A549 (cell line): Measurements from ENCODE around the gene MRPL36. TPM values are rescaled to one million over a fixed set of nuclear protein-coding genes. Genes with fewer than 3 reads are reported as not detected.
A peak's percentile ranks its signal among the peaks of the same experiment; 100 is the strongest.

Experiments
- ATAC-seq, 2 experiments: fragments of 200-7000 bp in 1 of 2; fragments of >200 bp in 1 of 2; cut with Nextera tagmentation in 1 of 2; cut with Tn5 transposase in 1 of 2; 3 replicates each; pipeline versions ENCODE4 v1.8.0 to v1.9.1; 2018 to 2020; ENCODE audit warnings: mild to moderate bottlenecking in 1 of 2, moderate library complexity in 1 of 2
- CTCF ChIA-PET: fragments of 300-600 bp; sonication (Branson Sonifier 250); formaldehyde crosslinking; extraction: SDS; loops from one replicate; lab custom pipeline; 2021; ENCODE audit warnings: antibody characterized with exemption, inconsistent platforms; lab: Yijun Ruan, JAX
- POLR2A ChIA-PET: fragments of 350-600 bp; formaldehyde crosslinking; extraction: SDS; loops from one replicate; lab custom pipeline; 2021; ENCODE audit warnings: antibody characterized with exemption, inconsistent platforms; lab: Yijun Ruan, JAX
- DNase-seq, 2 experiments: peaks; one replicate each; pipeline versions ENCODE4 v3.0.0 to v3.0.0-alpha.2; 2011 to 2016; ENCODE audit warnings: low read depth in 1 of 2, low spot score in 1 of 2
- FAIRE-seq: peaks from 2 replicates; lab custom pipeline; 2011; peaks lifted over from hg19 to GRCh38; lab: Jason Lieb, UNC
- H3K27ac ChIP-seq, 2 experiments: fragments of >200 bp; sonication (Bioruptor Twin); formaldehyde crosslinking; 3 replicates each; pipeline ENCODE4 v1.5.1; 2016 to 2017
- H3K4me1 ChIP-seq: fragments of >200 bp; sonication (Bioruptor Twin); formaldehyde crosslinking; 3 replicates; pipeline ENCODE4 v1.6.1; 2016
- H3K4me2 ChIP-seq: fragments of >200 bp; sonication (Bioruptor Twin); formaldehyde crosslinking; 3 replicates; pipeline ENCODE4 v1.6.1; 2016
- H3K4me3 ChIP-seq: fragments of >200 bp; sonication (Bioruptor Twin); formaldehyde crosslinking; 3 replicates; pipeline ENCODE4 v1.5.1; 2016
- H3K9me3 ChIP-seq: fragments of >200 bp; sonication (Bioruptor Twin); formaldehyde crosslinking; 3 replicates; pipeline ENCODE4 v1.6.1; 2016
- CBX2 ChIP-seq: fragments of 200-600 bp; sonication (generic); IDR thresholded peaks from 2 replicates; pipeline ENCODE4 v1.6.1; 2016; ENCODE audit warnings: low read depth, mild to moderate bottlenecking, borderline replicate concordance
- CHD4 ChIP-seq: fragments of 200-600 bp; sonication (generic); IDR thresholded peaks from 2 replicates; pipeline ENCODE4 v1.6.1; 2016; ENCODE audit warnings: antibody characterized with exemption, mild to moderate bottlenecking, borderline replicate concordance
- EHF ChIP-seq: fragments of 250-450 bp; sonication (Bioruptor Pico); IDR thresholded peaks from 2 replicates; pipeline ENCODE4 v1.5.0; 2020; ENCODE audit warnings: mild to moderate bottlenecking
- EHMT2 ChIP-seq: fragments of 200-600 bp; sonication (generic); IDR thresholded peaks from 2 replicates; pipeline ENCODE4 v1.6.1; 2016; ENCODE audit warnings: antibody characterized with exemption, low read depth, mild to moderate bottlenecking, moderate library complexity
- FOSL2 ChIP-seq, 2 experiments: fragments of 450-650 bp in 1 of 2; fragments of >200 bp in 1 of 2; sonication (Bioruptor Twin) in 1 of 2; formaldehyde crosslinking; IDR thresholded peaks; 2 replicates each; pipeline versions ENCODE4 v1.5.0 to v1.6.1; 2016 to 2020; ENCODE audit warnings: mild to moderate bottlenecking in 1 of 2, moderate library complexity in 1 of 2
- FOXS1 ChIP-seq: fragments of 250-450 bp; sonication (Bioruptor Pico); IDR thresholded peaks from 2 replicates; pipeline ENCODE4 v1.5.0; 2020; ENCODE audit warnings: mild to moderate bottlenecking, moderate library complexity
- HDAC2 ChIP-seq: fragments of 200-600 bp; sonication (generic); IDR thresholded peaks from 2 replicates; pipeline ENCODE4 v1.6.1; 2016
- HMGXB4 ChIP-seq: fragments of 250-450 bp; sonication (Bioruptor Pico); IDR thresholded peaks from 2 replicates; pipeline ENCODE4 v1.5.0; 2021; ENCODE audit warnings: mild to moderate bottlenecking, moderate library complexity, borderline replicate concordance
- HOXB5 ChIP-seq: fragments of 250-450 bp; sonication (Bioruptor Pico); IDR thresholded peaks from 2 replicates; pipeline ENCODE4 v1.5.0; 2020; ENCODE audit warnings: mild to moderate bottlenecking, moderate library complexity
- JUN ChIP-seq, 2 experiments: fragments of >200 bp; sonication (Bioruptor Twin); formaldehyde crosslinking; IDR thresholded peaks; 2 replicates in 1 of 2; 3 replicates in 1 of 2; pipeline ENCODE4 v1.6.1; 2016 to 2017
- JUNB ChIP-seq: fragments of >200 bp; sonication (Bioruptor Twin); formaldehyde crosslinking; IDR thresholded peaks from 2 replicates; pipeline ENCODE4 v1.6.1; 2016
- KDM1A ChIP-seq: fragments of 200-600 bp; sonication (generic); IDR thresholded peaks from 2 replicates; pipeline ENCODE4 v1.6.1; 2016; ENCODE audit warnings: low read depth, mild to moderate bottlenecking
- MAX ChIP-seq: IDR thresholded peaks from 2 replicates; pipeline ENCODE4 v1.6.1; 2012
- MYC ChIP-seq: IDR thresholded peaks from 2 replicates; pipeline ENCODE4 v1.6.1; 2012; ENCODE audit warnings: mild to moderate bottlenecking, inconsistent platforms, low read length, improper control_type of control experiment, borderline replicate concordance
- NFE2L2 ChIP-seq: fragments of 150-350 bp; conservative IDR thresholded peaks from 2 replicates; pipeline ENCODE4 v1.6.1; 2014; ENCODE audit warnings: low read length
- NPAS2 ChIP-seq: fragments of 250-450 bp; sonication (Bioruptor Pico); IDR thresholded peaks from 2 replicates; pipeline ENCODE4 v1.8.0; 2022; ENCODE audit warnings: mild to moderate bottlenecking, moderate library complexity, borderline replicate concordance
- NR3C1 ChIP-seq: fragments of >200 bp; sonication (Bioruptor Twin); formaldehyde crosslinking; IDR thresholded peaks from 3 replicates; pipeline ENCODE4 v1.6.1; 2017
- PBX3 ChIP-seq: IDR thresholded peaks from 2 replicates; pipeline ENCODE4 v1.6.1; 2012
- POLR2A ChIP-seq: IDR thresholded peaks from 2 replicates; pipeline ENCODE4 v1.6.1; 2012; ENCODE audit warnings: mild to moderate bottlenecking, low read length
- POLR2AphosphoS2 ChIP-seq: conservative IDR thresholded peaks from 2 replicates; pipeline ENCODE4 v1.6.1; 2012; ENCODE audit warnings: low read length, improper control_type of control experiment, inconsistent platforms
- RAD21 ChIP-seq, 2 experiments: fragments of >200 bp in 1 of 2; sonication (Bioruptor Twin) in 1 of 2; formaldehyde crosslinking in 1 of 2; IDR thresholded peaks in 1 of 2; conservative IDR thresholded peaks in 1 of 2; 2 replicates in 1 of 2; 3 replicates in 1 of 2; pipeline ENCODE4 v1.6.1; 2012 to 2018; ENCODE audit warnings: inconsistent platforms in 1 of 2
- RFX5 ChIP-seq: fragments of 450-650 bp; IDR thresholded peaks from 2 replicates; pipeline ENCODE4 v1.7.1; 2014; ENCODE audit warnings: antibody characterized with exemption, mild to moderate bottlenecking, moderate library complexity
- RNF2 ChIP-seq: fragments of 200-600 bp; sonication (generic); IDR thresholded peaks from 2 replicates; pipeline ENCODE4 v1.6.1; 2016; ENCODE audit warnings: low read depth, mild to moderate bottlenecking, antibody characterized with exemption, moderate library complexity, borderline replicate concordance
- USF2 ChIP-seq: fragments of 450-650 bp; IDR thresholded peaks from 2 replicates; pipeline ENCODE4 v1.6.1; 2014; ENCODE audit warnings: antibody characterized with exemption
- ZC3H11A ChIP-seq: fragments of 450-650 bp; IDR thresholded peaks from 2 replicates; pipeline ENCODE4 v1.6.1; 2014; ENCODE audit warnings: antibody characterized with exemption, mild to moderate bottlenecking
- ZSCAN20 ChIP-seq: fragments of 250-450 bp; sonication (Bioruptor Pico); IDR thresholded peaks from 2 replicates; pipeline ENCODE4 v1.8.0; 2022; ENCODE audit warnings: mild to moderate bottlenecking, moderate library complexity
- WGBS: methylation state at CpG from one replicate; pipeline ENCODE4 v1.1.6; 2017; ENCODE audit errors: missing lambda C conversion rate; 5-methylcytosine and 5-hydroxymethylcytosine counted together
- polyA minus RNA-seq: library from RNA; depleted of rRNA, polyadenylated mRNA; stranded (reverse); fragments of >200 nt; gene quantifications from 2 replicates; pipeline ENCODE4 v1.2.3, GENCODE V29; 2011; rRNA and poly(A)+ RNA removed
- polyA plus RNA-seq, 4 experiments: library from polyadenylated mRNA; depleted of rRNA in 3 of 4; stranded (reverse); fragments of >200 nt; fragmentation: RNase III in 1 of 4; extraction: RNeasy Plus Mini Kit Qiagen cat#74134 plus additional on column Dnase treatment in 1 of 4; gene quantifications; 2 replicates in 3 of 4; 3 replicates in 1 of 4; pipeline ENCODE4 v1.2.3, GENCODE V29; 2011 to 2017
- TF ChIP-seq, protein P1 (sequence below): fragments of >200 bp; sonication (Bioruptor Twin); formaldehyde crosslinking; IDR thresholded peaks from 3 replicates; pipeline ENCODE4 v1.5.1; 2016
- TF ChIP-seq, protein P2 (sequence below): fragments of 150-350 bp; IDR thresholded peaks from 2 replicates; pipeline ENCODE4 v1.6.1; 2014; ENCODE audit warnings: low read depth, mild to moderate bottlenecking, low read length
- TF ChIP-seq, protein P3 (sequence below): IDR thresholded peaks from 2 replicates; pipeline ENCODE4 v1.6.1; 2012; ENCODE audit warnings: low read depth, borderline replicate concordance

MRPL36 gene
- 124 and 127 TPM in 2 replicates for polyA plus RNA-seq (2011; rRNA removed)
- 158 and 167 TPM in 2 replicates for polyA plus RNA-seq (2012; cell fraction: cytosol; rRNA removed)
- 84.2 and 85.1 TPM in 2 replicates for polyA plus RNA-seq (2012; cell fraction: nucleus; rRNA removed)
- 111 to 120 TPM (median 114 TPM) in 3 replicates for polyA plus RNA-seq (2017; fragmentation: RNase III; extraction: RNeasy Plus Mini Kit Qiagen cat#74134 plus additional on column Dnase treatment)
- 50.1 and 55.3 TPM in 2 replicates for polyA minus RNA-seq

DNA sequence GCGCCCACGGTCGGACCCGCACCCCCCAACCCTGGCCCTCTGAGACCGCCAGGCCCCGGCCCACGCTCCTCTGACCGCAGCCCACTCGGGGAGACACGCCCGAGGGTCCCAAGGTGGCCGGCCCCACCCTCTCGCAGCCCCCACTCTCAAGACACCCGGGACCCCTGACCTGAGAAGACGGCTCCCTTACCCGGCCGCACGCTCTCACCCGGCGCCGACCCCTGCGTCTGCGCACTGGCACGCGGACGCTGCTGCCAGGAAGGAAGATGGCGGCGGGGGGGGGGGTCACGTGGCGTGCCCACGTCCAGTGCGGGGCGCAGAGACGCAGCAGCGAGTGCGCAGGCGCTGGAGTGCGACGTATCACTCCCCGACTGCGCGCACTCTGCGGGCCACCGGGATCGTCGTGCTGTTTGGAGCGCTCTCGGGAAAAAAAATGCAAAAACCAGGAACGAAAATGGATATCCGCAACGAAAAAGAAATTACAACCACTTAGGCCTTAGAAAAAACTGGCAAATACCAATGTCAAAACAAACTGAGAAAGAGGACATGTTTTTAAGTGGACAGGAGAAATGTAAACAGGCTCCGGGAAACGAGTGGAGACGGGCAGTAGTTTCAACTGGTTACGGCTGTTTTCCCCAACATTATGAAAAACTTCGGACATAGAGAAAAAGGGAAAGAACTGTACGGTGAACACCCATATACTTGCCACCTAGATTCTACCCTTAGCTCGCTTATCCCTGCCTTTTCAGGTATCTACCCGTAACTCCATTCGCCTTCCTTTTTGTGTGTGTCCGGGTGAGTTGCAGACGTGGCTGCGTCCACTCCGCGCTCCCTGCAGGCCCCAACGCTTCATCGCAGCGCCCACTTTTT lies at the start of gene MRPL36:
MRPL36 (minus strand) TSS at position 236 of the 870 bp plus-strand sequence. CDS start 902 bp downstream, outside the sequence.
- Histone ChIP-seq H3K9me3 (no peaks in the 10 kb centered on the region), H3K4me2 (peak within 1 kb of the TSS; percentile 99), H3K4me3 (peak within 1 kb of the TSS; percentile 75), H3K4me1 (peaks cover 10% of the 10 kb centered on the region; the same call in 2 of the 3 replicates), H3K27ac (peak within 1 kb of the TSS; percentile 87 to 94)
- ChIA-PET POLR2A (interaction anchor here (0.9 kb wide), 1 partner anchor 36 kb away, joined by 3 read pairs; no protein-coding TSS in a partner anchor), CTCF (interaction anchor here (1.2 to 1.5 kb wide), 2 partner anchors 21 to 131 kb away, joined by 3 to 4 read pairs; no protein-coding TSS in a partner anchor)
- FAIRE-seq (no peak), ATAC-seq (peak; percentile 74 to 91), DNase-seq (peak; percentile 91 to 94)
- WGBS = 3% methylated on average over 42 of the region's 68 CpGs
- TF ChIP-seq MAX (peak; percentile 81), KDM1A (no peak), NFE2L2 (no peak), RAD21 (conservative IDR thresholded peaks at IDR 0.05 in 1 of 2, IDR thresholded peaks at IDR 0.05 in 1 of 2) (no peak), NPAS2 (peak; percentile 76; the same call in 1 of the 2 replicates), CBX2 (no peak), ZC3H11A (no peak), MYC (0 out of 2 replicates have a peak, but pooled peaks have one; percentile 22), HOXB5 (CRISPR knock-in tag) (no peak), HMGXB4 (CRISPR knock-in tag) (no peak), FOXS1 (CRISPR knock-in tag) (no peak; the same call in 1 of the 2 replicates), HDAC2 (no peak), RFX5 (no peak), USF2 (peak; percentile 96), RNF2 (no peak), JUN (IDR thresholded peaks at IDR 0.05) (peak in 1 of 2 experiments; percentile 87; a peak in 4 of 5 replicates), NR3C1 (no peak), FOSL2 (IDR thresholded peaks at IDR 0.05) (no peak), FOSL2 (CRISPR knock-in tag; IDR thresholded peaks at IDR 0.05) (no peak), EHMT2 (no peak), ZSCAN20 (CRISPR knock-in tag) (no peak), JUNB (no peak), POLR2A (peak; percentile 85), EHF (no peak), PBX3 (peak; percentile 54; the same call in 1 of the 2 replicates), POLR2AphosphoS2 (no peak), CHD4 (no peak)
- TF ChIP-seq, protein P1, sequence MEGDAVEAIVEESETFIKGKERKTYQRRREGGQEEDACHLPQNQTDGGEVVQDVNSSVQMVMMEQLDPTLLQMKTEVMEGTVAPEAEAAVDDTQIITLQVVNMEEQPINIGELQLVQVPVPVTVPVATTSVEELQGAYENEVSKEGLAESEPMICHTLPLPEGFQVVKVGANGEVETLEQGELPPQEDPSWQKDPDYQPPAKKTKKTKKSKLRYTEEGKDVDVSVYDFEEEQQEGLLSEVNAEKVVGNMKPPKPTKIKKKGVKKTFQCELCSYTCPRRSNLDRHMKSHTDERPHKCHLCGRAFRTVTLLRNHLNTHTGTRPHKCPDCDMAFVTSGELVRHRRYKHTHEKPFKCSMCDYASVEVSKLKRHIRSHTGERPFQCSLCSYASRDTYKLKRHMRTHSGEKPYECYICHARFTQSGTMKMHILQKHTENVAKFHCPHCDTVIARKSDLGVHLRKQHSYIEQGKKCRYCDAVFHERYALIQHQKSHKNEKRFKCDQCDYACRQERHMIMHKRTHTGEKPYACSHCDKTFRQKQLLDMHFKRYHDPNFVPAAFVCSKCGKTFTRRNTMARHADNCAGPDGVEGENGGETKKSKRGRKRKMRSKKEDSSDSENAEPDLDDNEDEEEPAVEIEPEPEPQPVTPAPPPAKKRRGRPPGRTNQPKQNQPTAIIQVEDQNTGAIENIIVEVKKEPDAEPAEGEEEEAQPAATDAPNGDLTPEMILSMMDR = no peak
- TF ChIP-seq, protein P2, sequence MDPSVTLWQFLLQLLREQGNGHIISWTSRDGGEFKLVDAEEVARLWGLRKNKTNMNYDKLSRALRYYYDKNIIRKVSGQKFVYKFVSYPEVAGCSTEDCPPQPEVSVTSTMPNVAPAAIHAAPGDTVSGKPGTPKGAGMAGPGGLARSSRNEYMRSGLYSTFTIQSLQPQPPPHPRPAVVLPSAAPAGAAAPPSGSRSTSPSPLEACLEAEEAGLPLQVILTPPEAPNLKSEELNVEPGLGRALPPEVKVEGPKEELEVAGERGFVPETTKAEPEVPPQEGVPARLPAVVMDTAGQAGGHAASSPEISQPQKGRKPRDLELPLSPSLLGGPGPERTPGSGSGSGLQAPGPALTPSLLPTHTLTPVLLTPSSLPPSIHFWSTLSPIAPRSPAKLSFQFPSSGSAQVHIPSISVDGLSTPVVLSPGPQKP = no peak
- TF ChIP-seq, protein P3, sequence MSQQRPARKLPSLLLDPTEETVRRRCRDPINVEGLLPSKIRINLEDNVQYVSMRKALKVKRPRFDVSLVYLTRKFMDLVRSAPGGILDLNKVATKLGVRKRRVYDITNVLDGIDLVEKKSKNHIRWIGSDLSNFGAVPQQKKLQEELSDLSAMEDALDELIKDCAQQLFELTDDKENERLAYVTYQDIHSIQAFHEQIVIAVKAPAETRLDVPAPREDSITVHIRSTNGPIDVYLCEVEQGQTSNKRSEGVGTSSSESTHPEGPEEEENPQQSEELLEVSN = peak; percentile 61
